Breast epithelium (tissue), 3 donors: ENCODE measurements around the gene NELL1.

ENCODE experiments used
- POLR2A ChIP-seq: fragments of 450-650 bp; IDR thresholded peaks from one replicate; pipeline ENCODE4 v1.6.1; 2016; ENCODE audit warnings: antibody characterized with exemption, mild to moderate bottlenecking, moderate library complexity
- POLR2AphosphoS5 ChIP-seq, 3 donors: sonication (generic); formaldehyde crosslinking; IDR thresholded peaks; one replicate each; pipeline ENCODE4 v1.6.1; 2017; ENCODE audit warnings: antibody characterized with exemption in 3 of 3
- TF ChIP-seq, protein P1 (sequence below), 3 donors: fragments of 450-650 bp; IDR thresholded peaks; one replicate each; pipeline ENCODE4 v1.5.1; 2016 to 2017; ENCODE audit warnings: antibody characterized with exemption in 3 of 3, mild to moderate bottlenecking in 3 of 3, moderate library complexity in 3 of 3

- TF ChIP-seq, protein P1, sequence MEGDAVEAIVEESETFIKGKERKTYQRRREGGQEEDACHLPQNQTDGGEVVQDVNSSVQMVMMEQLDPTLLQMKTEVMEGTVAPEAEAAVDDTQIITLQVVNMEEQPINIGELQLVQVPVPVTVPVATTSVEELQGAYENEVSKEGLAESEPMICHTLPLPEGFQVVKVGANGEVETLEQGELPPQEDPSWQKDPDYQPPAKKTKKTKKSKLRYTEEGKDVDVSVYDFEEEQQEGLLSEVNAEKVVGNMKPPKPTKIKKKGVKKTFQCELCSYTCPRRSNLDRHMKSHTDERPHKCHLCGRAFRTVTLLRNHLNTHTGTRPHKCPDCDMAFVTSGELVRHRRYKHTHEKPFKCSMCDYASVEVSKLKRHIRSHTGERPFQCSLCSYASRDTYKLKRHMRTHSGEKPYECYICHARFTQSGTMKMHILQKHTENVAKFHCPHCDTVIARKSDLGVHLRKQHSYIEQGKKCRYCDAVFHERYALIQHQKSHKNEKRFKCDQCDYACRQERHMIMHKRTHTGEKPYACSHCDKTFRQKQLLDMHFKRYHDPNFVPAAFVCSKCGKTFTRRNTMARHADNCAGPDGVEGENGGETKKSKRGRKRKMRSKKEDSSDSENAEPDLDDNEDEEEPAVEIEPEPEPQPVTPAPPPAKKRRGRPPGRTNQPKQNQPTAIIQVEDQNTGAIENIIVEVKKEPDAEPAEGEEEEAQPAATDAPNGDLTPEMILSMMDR (IDR thresholded peaks at IDR 0.05), result no peak
- TF ChIP-seq POLR2A, result no peak
- no peak for TF ChIP-seq POLR2AphosphoS5 (IDR thresholded peaks at IDR 0.05)
Measured at GRCh38 chr11:21553795-21554194, 884.4 kb downstream of the NELL1 start.
